K562 (cell line): Measurements from ENCODE around the gene SLC26A11. TPM values are rescaled to one million over a fixed set of nuclear protein-coding genes. Genes with fewer than 3 reads are reported as not detected.

Source experiments
- HBP1 ChIP-seq: fragments of 450-650 bp; formaldehyde crosslinking; IDR thresholded peaks from 2 replicates; pipeline ENCODE4 v1.4.0; 2022; ENCODE audit warnings: missing genetic modification characterization
- THRA ChIP-seq: fragments of 450-650 bp; IDR thresholded peaks from 2 replicates; pipeline ENCODE4 v1.6.1; 2017; ENCODE audit warnings: mild to moderate bottlenecking, moderate library complexity
- ZNF239 ChIP-seq: fragments of 250-450 bp; sonication (Bioruptor Pico); IDR thresholded peaks from 2 replicates; pipeline ENCODE4 v1.4.0; 2020; ENCODE audit warnings: mild to moderate bottlenecking
- ZNF436 ChIP-seq: fragments of 250-450, 450-650 bp; sonication (Bioruptor Pico); formaldehyde crosslinking; IDR thresholded peaks from 2 replicates; pipeline ENCODE4 v1.7.0; 2020; ENCODE audit warnings: mild to moderate bottlenecking
- polyA plus RNA-seq, 8 experiments: library from polyadenylated mRNA; depleted of rRNA in 4 of 8; stranded (reverse) in 5 of 8; unstranded in 3 of 8; fragments of >200 nt; fragmentation: Nextera tagmentation in 2 of 8; fragmentation: Illumina TruSeq in 1 of 8; extraction: Ambion mirVana in 2 of 8; extraction: Trizol in 1 of 8; gene quantifications; 2 replicates each; pipeline versions ENCODE4 v1.2.1 to v1.2.3, GENCODE V29; 2011 to 2014; ENCODE audit warnings: inconsistent platforms in 1 of 8, missing spikeins in 1 of 8
- total RNA-seq, 7 experiments: library from RNA; depleted of rRNA in 6 of 7; stranded (reverse); fragments of >200 nt in 6 of 7; fragmentation: Illumina TruSeq in 2 of 7; extraction: Trizol in 2 of 7; gene quantifications; 2 replicates each; pipeline versions ENCODE4 v1.2.1 to v1.2.3, GENCODE V29; 2011 to 2021; ENCODE audit warnings: low replicate concordance in 1 of 7
- TF ChIP-seq, protein P1 (sequence below), 2 experiments: fragments of 450-650 bp; IDR thresholded peaks; 2 replicates each; pipeline ENCODE4 v1.6.1; 2016; ENCODE audit warnings: mild to moderate bottlenecking in 2 of 2, borderline replicate concordance in 1 of 2, low read depth in 1 of 2, moderate library complexity in 1 of 2

Gene SLC26A11
- total and polyA plus RNA-seq, 9 of the 15 experiments (the other 6 are each of a cell fraction or from before 2014, with no cell fraction given): 0.06 to 3.1 (median 1.2) TPM; not detected in 1

DNA sequence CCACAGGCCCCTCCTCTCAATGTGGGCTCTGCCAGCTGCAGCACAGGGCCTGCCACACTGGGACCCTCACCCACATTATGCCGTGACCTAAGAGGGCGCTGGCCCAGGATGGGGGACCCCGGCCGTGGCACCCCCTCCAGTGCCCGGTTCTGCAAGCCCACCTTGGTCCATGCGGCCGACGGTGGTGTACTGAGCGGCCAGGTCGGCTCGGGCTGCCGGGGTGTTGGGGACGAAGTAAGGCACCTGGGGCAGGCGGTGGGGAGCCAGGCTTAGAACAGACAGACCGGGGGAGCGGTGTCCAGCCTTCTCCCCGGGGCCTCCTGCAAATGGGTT, 6.6 kb upstream of the SLC26A11 start (continued):
- TF ChIP-seq, protein P1, sequence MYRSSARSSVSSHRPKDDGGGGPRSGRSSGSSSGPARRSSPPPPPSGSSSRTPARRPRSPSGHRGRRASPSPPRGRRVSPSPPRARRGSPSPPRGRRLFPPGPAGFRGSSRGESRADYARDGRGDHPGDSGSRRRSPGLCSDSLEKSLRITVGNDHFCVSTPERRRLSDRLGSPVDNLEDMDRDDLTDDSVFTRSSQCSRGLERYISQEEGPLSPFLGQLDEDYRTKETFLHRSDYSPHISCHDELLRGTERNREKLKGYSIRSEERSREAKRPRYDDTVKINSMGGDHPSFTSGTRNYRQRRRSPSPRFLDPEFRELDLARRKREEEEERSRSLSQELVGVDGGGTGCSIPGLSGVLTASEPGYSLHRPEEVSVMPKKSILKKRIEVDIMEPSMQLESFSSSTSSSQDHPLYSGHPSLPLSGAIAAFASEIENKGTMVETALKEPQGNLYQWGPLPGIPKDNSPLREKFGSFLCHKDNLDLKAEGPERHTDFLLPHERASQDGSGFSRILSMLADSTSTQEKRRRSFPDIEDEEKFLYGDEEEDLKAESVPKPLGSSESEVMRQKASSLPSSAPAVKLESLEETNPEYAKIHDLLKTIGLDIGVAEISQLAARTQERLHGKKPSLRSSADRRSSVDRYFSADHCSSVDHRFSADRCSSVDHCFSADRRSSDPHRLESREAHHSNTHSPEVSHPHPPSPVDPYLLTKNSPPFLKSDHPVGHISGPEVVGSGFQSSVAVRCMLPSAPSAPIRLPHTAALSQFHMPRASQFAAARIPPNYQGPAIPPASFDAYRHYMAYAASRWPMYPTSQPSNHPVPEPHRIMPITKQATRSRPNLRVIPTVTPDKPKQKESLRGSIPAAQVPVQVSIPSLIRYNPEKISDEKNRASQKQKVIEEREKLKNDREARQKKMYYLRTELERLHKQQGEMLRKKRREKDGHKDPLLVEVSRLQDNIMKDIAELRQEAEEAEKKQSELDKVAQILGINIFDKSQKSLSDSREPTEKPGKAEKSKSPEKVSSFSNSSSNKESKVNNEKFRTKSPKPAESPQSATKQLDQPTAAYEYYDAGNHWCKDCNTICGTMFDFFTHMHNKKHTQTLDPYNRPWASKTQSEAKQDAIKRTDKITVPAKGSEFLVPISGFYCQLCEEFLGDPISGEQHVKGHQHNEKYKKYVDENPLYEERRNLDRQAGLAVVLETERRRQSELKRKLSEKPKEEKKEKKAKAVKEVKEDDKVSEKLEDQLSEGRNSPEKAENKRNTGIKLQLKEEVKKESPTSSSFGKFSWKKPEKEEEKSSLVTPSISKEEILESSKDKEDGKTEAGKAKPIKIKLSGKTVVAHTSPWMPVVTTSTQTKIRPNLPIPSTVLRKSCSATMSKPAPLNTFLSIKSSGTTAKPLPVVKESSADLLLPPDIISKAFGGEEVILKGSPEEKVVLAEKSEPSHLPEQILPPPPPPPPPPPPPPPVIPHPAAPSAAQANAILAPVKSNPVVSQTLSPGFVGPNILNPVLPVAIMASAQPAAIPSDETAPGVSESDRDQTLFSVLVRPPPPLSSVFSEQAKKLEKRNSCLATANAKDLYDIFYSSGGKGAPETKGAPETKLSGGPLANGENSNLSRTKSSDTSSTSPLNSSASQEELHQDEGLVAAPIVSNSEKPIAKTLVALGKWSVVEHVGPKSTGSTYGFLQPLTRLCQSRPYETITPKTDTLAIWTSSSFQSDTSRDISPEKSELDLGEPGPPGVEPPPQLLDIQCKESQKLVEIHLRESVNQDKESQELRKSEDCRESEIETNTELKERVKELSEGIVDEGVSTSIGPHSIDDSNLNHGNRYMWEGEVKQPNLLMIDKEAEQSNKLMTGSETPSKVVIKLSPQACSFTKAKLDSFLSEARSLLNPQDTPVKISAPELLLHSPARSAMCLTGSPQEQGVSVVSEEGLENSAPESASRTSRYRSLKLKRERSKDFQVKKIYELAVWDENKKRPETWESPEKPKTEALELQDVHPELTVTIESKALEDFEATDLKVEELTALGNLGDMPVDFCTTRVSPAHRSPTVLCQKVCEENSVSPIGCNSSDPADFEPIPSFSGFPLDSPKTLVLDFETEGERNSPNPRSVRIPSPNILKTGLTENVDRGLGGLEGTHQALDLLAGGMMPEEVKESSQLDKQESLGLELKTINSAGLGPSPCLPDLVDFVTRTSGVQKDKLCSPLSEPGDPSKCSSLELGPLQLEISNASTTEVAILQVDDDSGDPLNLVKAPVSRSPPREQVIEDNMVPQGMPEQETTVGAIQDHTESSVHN (IDR thresholded peaks at IDR 0.05; ENCODE audit: borderline replicate concordance in 1 of 2, low read depth in 1 of 2): no peak
- TF ChIP-seq THRA (no peak), ZNF239 (CRISPR knock-in tag) (no peak), ZNF436 (no peak), HBP1 (CRISPR knock-in tag) (no peak)
